GM18505 (cell line): ENCODE measurements around the gene FUCA2.
"Not testable (repeated sequence)": the region's sequence is repeated elsewhere in the genome, so short reads cannot be mapped to it uniquely, and the experiment has no call there.

Experiments
- ATAC-seq: cut with Tn5 transposase; IDR thresholded peaks from one replicate; pipeline ENCODE4 v1.9.1; 2021; ENCODE audit not compliant: unreplicated experiment
- POLR2A ChIP-seq: IDR thresholded peaks from 4 replicates; pipeline ENCODE4 v1.6.1; 2011; ENCODE audit warnings: borderline replicate concordance; ENCODE audit not compliant: insufficient read depth, insufficient read length; ENCODE audit errors: extremely low read depth

The FUCA2 gene

DNA sequence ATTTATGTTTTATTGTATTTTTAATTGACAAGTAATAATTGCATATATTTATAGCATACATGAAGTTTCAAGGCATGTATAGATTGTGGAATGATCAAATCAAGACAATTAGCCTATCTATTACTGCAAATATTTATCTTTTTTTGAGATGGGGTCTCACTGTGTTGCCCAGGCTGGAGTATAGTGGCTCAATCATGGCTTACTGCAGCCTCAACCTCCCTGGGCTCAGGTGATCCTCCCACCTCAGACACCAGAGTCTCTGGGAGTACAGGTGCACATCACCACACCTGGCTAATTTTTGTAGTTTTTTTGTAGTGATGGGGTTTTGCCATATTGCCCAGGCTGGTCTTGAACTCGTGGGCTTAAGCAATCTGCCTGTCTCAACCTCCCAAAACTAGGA, 16.2 kb upstream of the FUCA2 start:
- no peak for ATAC-seq
- no peak for TF ChIP-seq POLR2A

DNA sequence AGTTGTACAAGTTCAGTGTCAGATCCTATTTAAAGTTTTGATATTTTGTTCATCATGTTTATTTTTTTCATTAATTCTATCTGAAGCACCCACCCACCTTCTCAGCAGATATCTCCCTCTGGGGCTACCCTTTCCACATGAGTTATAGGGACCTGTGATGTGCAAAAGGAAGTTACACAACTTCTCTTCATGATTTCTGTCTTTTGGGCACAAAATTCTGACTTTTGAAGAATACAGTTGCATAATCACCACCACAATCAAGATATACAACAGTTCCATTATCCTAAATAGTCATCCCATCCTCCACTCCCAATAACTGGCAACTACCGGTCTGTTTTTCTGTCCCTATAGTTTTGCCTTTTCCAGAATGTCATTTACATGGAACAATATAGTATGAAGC, 13.8 kb upstream of the FUCA2 start:
- ATAC-seq = no peak
- no peak for TF ChIP-seq POLR2A

DNA sequence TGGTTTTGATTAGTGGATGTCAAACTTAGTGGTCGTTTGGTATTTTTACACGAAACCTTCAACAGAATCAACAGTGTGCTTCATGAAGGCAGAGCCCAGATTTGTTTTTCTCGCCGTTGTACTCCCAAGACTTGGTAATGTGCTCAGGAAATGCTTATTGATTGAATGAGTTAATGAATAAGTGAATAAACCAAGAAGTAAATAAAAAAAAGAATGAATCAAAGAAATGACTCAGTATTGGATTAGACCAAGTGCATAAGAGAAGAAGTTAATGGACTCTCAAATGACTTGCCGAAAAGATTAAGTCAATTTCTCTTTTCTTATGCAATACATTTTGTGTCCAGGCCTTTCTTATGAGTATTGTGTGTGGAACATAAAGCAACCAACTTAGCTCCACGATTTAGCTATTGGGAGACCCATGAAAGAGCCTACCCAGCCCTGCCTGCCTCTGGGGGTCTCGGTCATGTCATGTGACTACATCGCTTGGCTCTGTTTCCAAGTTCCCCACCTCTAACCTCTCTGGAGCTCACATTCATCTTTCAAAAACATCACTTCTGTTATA, 10.6 kb upstream of the FUCA2 start:
- no peak for ATAC-seq
- TF ChIP-seq POLR2A = no peak

DNA sequence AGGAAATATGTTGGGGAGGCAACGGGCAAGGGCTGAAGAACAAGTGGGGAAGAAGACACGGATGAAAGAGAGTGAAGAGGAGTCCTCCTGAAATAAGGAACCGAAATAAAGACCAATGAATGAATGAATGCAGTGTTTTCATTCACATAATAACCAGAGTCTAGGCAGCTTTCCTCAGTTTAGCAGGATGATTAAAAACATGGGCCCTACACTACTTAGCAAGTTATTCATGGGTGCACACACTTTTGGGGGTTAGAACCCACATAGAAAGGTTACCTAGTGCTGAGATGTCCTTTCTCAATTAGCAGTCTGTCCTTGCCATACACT, 5.9 kb upstream of the FUCA2 start:
- TF ChIP-seq POLR2A = no peak
- no peak for ATAC-seq

DNA sequence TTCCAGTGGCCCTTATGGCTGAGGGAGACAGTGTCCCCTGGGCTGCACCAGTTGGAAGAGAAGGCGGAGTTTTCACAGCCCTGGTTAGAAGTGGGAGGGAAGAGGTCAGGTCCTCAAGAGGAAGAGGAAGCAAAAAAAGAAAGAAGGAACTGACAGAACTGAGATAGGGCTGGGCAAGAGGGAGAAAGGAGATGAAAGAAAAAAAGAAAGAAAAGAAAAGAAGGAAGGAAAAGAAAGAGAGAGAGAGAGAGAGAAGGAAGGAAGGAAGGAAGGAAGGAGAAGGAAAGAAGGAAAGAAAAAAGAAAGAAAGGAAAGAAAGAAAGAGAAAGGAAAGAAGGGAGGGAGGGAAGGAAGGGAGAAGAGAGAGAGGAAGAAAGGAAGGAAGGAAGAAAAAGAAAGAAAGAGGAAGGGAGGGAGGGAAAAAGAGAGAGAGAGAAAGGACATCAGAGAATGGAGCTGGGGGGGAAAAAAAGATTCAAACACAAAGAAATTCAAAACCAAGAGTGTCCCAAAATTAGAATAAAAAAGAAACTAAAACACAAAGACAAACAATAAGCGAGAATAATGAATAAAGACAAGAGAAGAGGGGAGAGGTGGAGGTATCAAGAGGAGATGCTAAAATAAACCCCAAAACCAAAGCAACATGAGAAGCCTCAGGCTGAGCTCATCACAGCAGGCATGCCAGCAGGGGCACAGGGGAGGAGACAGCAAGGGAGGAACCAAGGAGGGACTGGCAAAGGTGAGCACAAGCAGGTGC, 5.3 kb upstream of the FUCA2 start:
- no peak for ATAC-seq
- no peak for TF ChIP-seq POLR2A

DNA sequence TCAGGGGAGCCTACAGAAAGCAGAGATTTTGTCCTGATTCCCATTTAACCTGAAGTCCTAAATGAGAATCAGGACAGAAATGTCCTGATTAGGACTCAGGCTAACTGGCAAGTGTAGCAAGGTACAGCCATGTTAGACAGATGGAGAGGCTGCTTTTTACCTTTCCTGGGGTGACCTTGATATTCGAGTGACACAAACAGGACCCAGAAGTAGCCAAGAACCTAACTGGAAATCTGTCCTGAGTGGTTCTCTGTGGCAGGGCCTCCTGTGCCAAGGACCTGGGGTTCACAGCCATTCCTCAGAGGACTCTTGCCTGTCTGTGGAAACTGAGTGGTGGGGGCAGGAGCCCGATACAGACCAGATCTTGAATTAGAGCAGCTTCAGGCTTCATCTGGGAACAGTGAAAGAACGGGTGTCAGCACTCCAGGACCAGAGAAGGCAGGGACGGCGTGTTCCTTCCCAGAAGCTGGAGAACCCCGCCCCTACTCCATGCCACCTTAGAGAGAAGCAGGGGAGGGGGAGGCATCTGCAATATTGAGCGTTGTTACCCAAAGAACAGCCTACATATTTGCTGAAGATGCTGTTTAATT, 4.3 kb upstream of the FUCA2 start:
- ATAC-seq = no peak
- no peak for TF ChIP-seq POLR2A

DNA sequence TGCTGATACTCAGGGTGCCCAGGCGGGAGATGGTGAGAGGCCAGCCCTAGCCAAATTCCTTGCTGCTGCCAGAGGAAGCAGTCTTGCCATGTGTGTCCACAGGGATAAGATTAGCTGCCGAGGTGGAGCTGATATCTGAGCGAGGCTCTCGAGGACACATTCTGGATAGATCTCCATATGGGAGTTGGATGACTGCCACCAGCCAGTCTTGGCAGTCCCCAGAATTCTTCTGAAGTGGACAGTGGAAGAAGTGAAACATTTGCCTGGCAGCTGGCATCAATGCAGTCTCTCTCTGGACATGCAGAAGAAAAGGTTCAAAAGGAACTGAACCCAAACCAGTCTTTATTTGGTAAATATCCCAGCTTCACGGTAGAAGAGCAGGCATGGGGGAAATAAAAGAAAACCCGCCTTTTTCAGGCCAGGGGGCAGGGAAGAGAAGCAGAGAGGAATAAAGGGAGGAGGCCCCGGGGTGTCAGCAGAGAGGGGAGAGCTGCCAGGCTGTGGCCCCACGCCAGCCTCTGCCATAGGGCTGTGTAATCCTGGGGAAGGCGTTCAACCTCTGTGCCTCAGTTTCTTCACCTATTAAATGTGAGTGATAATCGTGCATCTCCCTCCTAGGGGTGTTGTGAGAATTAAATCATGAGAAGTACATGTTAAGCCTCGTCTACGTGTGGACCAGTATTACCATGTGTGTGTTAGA, 3.7 kb upstream of the FUCA2 start:
- TF ChIP-seq POLR2A = no peak
- ATAC-seq = no peak

DNA sequence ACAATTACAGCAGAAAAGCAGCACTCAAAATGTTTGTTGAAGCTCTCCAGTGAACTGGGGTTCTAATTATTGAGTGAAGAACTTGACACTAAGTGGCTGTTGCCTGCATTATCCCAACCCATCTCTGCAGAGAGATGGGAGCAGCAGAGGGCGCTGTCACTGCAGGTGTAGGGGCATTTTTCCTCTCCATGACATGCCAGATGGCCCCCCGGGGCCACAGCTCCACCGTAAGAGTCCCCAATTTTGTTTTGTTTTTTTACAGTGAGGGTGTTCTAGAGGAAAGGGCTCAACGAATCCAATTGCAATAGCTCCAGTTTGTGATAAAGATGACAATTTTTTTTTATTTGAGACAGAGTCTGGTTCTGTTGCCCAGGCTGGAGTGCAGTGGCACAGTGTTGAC, 1.9 kb upstream of the FUCA2 start:
- no peak for ATAC-seq
- TF ChIP-seq POLR2A = no peak

DNA sequence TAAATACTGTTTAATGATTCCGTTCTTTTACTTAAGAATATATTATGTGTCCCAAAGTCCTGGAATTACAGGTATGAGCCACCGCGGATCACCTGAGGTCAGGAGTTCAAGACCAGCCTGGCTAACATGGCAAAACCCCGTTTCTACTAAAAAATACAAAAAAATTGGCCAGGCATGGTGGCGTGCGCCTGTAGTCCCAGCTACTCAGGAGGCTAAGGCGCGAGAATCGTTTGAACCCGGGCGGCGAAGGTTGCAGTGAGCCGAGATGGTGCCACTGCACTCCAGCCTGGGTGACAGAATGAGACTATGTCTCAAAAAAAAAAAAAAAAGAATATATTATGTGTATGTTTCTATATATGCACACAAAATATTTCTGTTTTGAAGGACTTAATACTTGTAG, 1.2 kb downstream of the FUCA2 start:
- ATAC-seq = not testable (repeated sequence)

DNA sequence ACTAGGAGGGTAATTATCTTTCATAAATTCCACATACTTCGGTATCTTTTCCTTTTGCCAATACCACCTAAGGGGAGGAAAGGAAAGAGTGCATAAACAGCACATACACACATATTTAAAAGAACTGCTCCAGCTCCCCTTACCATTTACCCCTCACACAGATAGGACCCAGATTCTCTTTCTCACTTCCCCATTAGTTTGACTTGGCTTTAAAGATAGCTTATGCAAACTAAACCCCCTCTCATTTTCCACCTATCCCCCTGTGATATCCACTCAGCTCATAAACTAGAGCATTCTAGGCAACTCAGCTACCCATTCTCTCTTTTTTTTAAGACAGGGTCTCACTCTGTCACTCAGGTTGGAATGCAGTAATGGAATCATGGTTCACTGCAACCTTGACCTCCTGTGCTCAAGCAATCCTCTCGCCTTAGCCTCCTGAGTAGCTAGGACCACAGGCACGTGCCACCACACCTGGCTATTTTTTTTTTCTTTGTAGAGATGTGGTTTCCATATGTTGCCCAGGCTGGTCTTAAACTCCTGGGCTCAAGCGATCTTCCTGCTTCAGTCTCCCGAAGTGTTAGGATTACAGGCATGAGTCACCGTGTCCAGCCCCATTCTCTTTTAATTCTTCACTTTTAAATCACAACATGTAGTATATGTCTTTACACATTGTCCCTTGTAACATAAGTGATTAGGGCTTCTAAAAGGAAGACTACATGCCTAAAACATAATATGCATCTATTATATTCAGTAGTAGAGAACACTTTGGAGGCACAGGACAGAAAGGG, 4.0 kb downstream of the FUCA2 start:
- ATAC-seq = peak; percentile 58
- no peak for TF ChIP-seq POLR2A

DNA sequence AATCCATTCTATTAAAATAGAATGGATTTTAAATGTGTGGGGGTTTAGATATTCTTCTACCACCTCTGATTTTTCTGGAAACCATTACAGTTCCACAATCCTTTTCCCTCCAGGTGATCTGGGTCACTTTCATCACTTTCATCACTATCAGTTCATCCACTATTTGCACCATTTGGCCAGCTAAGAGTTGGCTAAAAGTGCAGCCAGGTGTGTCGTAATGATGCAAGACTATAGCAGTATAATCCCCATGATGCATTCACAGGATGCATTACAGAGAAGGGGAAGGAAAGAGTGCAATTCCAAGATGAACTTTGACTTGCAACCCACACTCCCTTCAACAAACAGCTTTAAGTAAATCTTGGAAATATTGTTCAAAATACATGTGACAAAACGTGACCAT, 4.9 kb downstream of the FUCA2 start:
- ATAC-seq = no peak
- TF ChIP-seq POLR2A = no peak

DNA sequence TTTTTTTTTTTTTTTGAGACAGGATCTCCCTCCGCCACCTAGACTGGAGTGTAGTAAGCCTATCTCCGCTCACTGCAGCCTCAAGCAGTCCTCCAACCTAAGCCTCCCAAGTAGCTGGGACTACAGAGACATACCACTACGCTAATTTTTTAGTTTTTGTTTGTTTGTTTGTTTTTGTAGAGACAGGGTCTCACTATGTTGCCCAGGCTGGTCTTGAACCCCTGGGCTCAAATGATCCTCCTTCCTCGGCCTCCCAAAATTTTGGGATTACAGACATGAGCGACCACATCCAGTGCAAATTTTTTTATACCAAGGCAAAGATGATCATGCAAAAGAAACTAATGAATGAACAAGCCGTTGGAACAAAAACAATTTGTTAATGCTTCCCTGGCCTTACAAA, 5.3 kb downstream of the FUCA2 start:
- TF ChIP-seq POLR2A = no peak
- no peak for ATAC-seq

DNA sequence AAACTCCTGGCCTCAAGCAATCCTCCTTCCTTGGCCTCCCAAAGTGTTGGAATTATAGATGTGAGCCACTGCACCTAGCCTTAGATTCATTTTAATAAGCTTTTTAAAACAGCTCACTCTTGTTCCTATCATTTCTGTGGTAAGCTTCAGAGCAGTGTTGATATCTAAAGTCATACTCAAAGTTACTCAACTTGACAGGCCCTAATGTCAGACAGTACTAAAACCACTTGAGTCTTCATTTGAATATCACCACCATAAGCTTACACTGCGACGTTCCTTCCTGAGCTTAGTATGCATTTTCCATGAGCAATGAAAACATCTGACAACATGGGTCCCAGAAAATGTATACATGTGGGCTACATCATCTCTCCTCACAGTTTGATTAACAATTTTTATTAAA, 6.0 kb downstream of the FUCA2 start:
- no peak for TF ChIP-seq POLR2A

More for the DNA sequence above, 6.0 kb downstream of the FUCA2 start:
- ATAC-seq = no peak
